WTC11 (cell line): ENCODE data around the gene NOS1. TPM values are rescaled to one million over a fixed set of nuclear protein-coding genes. Genes with fewer than 3 reads are reported as not detected.

Source experiments
- ARID4B ChIP-seq: sonication (generic); formaldehyde crosslinking; IDR thresholded peaks from 2 replicates; pipeline ENCODE4 v1.8.0; 2023; ENCODE audit warnings: missing genetic modification reagents, mild to moderate bottlenecking, borderline replicate concordance
- ATF2 ChIP-seq: sonication (generic); formaldehyde crosslinking; IDR thresholded peaks from 2 replicates; pipeline ENCODE4 v1.8.1; 2022; ENCODE audit warnings: low read depth, missing genetic modification reagents, borderline replicate concordance
- ATF6 ChIP-seq: sonication (generic); formaldehyde crosslinking; IDR thresholded peaks from 2 replicates; pipeline ENCODE4 v1.8.1; 2023; ENCODE audit warnings: mild to moderate bottlenecking, missing genetic modification reagents
- CBFB ChIP-seq: sonication (generic); formaldehyde crosslinking; IDR thresholded peaks from 2 replicates; pipeline ENCODE4 v1.8.1; 2022; ENCODE audit warnings: mild to moderate bottlenecking, low read depth, missing genetic modification reagents
- CREM ChIP-seq: sonication (generic); formaldehyde crosslinking; IDR thresholded peaks from 2 replicates; pipeline ENCODE4 v1.8.1; 2022; ENCODE audit warnings: mild to moderate bottlenecking, missing genetic modification reagents, moderate library complexity
- ERG ChIP-seq: fragments of 250-450 bp; sonication (Bioruptor Pico); IDR thresholded peaks from 2 replicates; pipeline ENCODE4 v1.8.0; 2021; ENCODE audit warnings: mild to moderate bottlenecking
- FOXJ3 ChIP-seq: sonication (generic); formaldehyde crosslinking; IDR thresholded peaks from 2 replicates; pipeline ENCODE4 v1.9.0; 2021; ENCODE audit warnings: missing genetic modification reagents, mild to moderate bottlenecking, borderline replicate concordance
- FOXK1 ChIP-seq: sonication (generic); formaldehyde crosslinking; IDR thresholded peaks from 2 replicates; pipeline ENCODE4 v1.8.0; 2022; ENCODE audit warnings: mild to moderate bottlenecking, moderate library complexity, missing genetic modification reagents
- GABPB1 ChIP-seq: sonication (generic); formaldehyde crosslinking; IDR thresholded peaks from 2 replicates; pipeline ENCODE4 v1.8.1; 2023; ENCODE audit warnings: mild to moderate bottlenecking, missing genetic modification reagents
- HMGA2 ChIP-seq: fragments of 250-450 bp; sonication (Bioruptor Pico); IDR thresholded peaks from 2 replicates; pipeline ENCODE4 v1.4.0; 2021; ENCODE audit warnings: mild to moderate bottlenecking, moderate library complexity
- MYBL2 ChIP-seq: sonication (generic); formaldehyde crosslinking; IDR thresholded peaks from 2 replicates; pipeline ENCODE4 v1.8.1; 2023; ENCODE audit warnings: mild to moderate bottlenecking, moderate library complexity, missing genetic modification reagents
- NFYB ChIP-seq: sonication (generic); formaldehyde crosslinking; conservative IDR thresholded peaks from 2 replicates; pipeline ENCODE4 v1.8.0; 2022; ENCODE audit warnings: low read depth, missing genetic modification reagents
- PREB ChIP-seq: sonication (generic); formaldehyde crosslinking; IDR thresholded peaks from 2 replicates; pipeline ENCODE4 v1.8.1; 2022; ENCODE audit warnings: mild to moderate bottlenecking, missing genetic modification reagents, moderate library complexity, borderline replicate concordance
- RELA ChIP-seq: sonication (generic); formaldehyde crosslinking; IDR thresholded peaks from 2 replicates; pipeline ENCODE4 v1.8.1; 2022; ENCODE audit warnings: missing genetic modification reagents, mild to moderate bottlenecking, borderline replicate concordance
- SMAD4 ChIP-seq: sonication (generic); formaldehyde crosslinking; IDR thresholded peaks from 2 replicates; pipeline ENCODE4 v1.8.0; 2022; ENCODE audit warnings: mild to moderate bottlenecking, missing genetic modification reagents
- SOX15 ChIP-seq: fragments of 250-450 bp; sonication (Bioruptor Pico); IDR thresholded peaks from 2 replicates; pipeline ENCODE4 v1.9.0; 2021; ENCODE audit warnings: mild to moderate bottlenecking
- SP1 ChIP-seq: sonication (generic); formaldehyde crosslinking; conservative IDR thresholded peaks from 2 replicates; pipeline ENCODE4 v1.8.1; 2022; ENCODE audit warnings: missing genetic modification reagents
- TEAD4 ChIP-seq: sonication (generic); formaldehyde crosslinking; IDR thresholded peaks from 2 replicates; pipeline ENCODE4 v1.8.0; 2022; ENCODE audit warnings: mild to moderate bottlenecking, missing genetic modification reagents
- TP53 ChIP-seq: sonication (generic); formaldehyde crosslinking; IDR thresholded peaks from 2 replicates; pipeline ENCODE4 v1.8.1; 2023; ENCODE audit warnings: mild to moderate bottlenecking, missing genetic modification reagents
- ZNF219 ChIP-seq: sonication (generic); formaldehyde crosslinking; IDR thresholded peaks from 2 replicates; pipeline ENCODE4 v1.8.0; 2023; ENCODE audit warnings: missing genetic modification reagents, mild to moderate bottlenecking, borderline replicate concordance
- ZSCAN18 ChIP-seq: fragments of 250-450 bp; sonication (Bioruptor Pico); IDR thresholded peaks from 2 replicates; pipeline ENCODE4 v2.1.2; 2022; ENCODE audit warnings: mild to moderate bottlenecking, moderate library complexity
- total RNA-seq: library from RNA; stranded (reverse); gene quantifications from 3 replicates; pipeline ENCODE4 v1.2.3, GENCODE V29; 2021

NOS1 gene
- total RNA-seq, 1 experiment from 2014 or later = 4.5 TPM

- TF ChIP-seq HMGA2 = no peak
- peak; percentile 91; the same call in 1 of the 2 replicates for TF ChIP-seq SP1
- 0 out of 2 replicates have a peak, but pooled peaks have one; percentile 28 for TF ChIP-seq GABPB1
- TF ChIP-seq TEAD4 = no peak
- no peak for TF ChIP-seq ERG (CRISPR knock-in tag)
- TF ChIP-seq MYBL2 (CRISPR knock-in tag) = 0 out of 2 replicates have a peak, but pooled peaks have one; percentile 41
- no peak for TF ChIP-seq SOX15 (CRISPR knock-in tag)
- TF ChIP-seq ZSCAN18 (CRISPR knock-in tag) = no peak
- TF ChIP-seq TP53 (CRISPR knock-in tag) = peak; percentile 87; the same call in 1 of the 2 replicates
- no peak for TF ChIP-seq RELA
- 0 out of 2 replicates have a peak, but pooled peaks have one; percentile 21 for TF ChIP-seq ARID4B (CRISPR knock-in tag)
- no peak for TF ChIP-seq NFYB (CRISPR knock-in tag)
- TF ChIP-seq PREB (CRISPR knock-in tag) = no peak
- TF ChIP-seq CBFB = 0 out of 2 replicates have a peak, but pooled peaks have one; percentile 25
- 0 out of 2 replicates have a peak, but pooled peaks have one; percentile 23 for TF ChIP-seq FOXK1 (CRISPR knock-in tag)
- no peak for TF ChIP-seq SMAD4 (CRISPR knock-in tag)
- TF ChIP-seq ATF6 (CRISPR knock-in tag) = no peak
- TF ChIP-seq FOXJ3 (CRISPR knock-in tag) = no peak
- no peak for TF ChIP-seq ATF2
- TF ChIP-seq CREM (CRISPR knock-in tag) = no peak
- TF ChIP-seq ZNF219 = no peak
Observed at GRCh38 chr12:117190210-117190781, 171.1 kb downstream of the NOS1 start, which contains the start of gene FBXO21 (continued).
